Measurements from ENCODE around the gene ICA1.

The ICA1 gene

GRCh38 chr7:8221567-8221966, 40.4 kb downstream of the ICA1 start:
- TF ChIP-seq PRDM10 (tag by site-specific recombination; IDR thresholded peaks at IDR 0.05) (no peak), ZNF777 (tag by site-specific recombination; IDR thresholded peaks at IDR 0.05; ENCODE audit: borderline replicate concordance) (no peak), ZNF324 (tag by site-specific recombination; IDR thresholded peaks at IDR 0.05) (no peak), KLF16 (tag by site-specific recombination; IDR thresholded peaks at IDR 0.05) (no peak)
- no peaks in the 10 kb centered on the region for H3K36me3 ChIP-seq (ENCODE audit: control insufficient read depth in 2 of 2, insufficient read depth in 1 of 2, low read length in 2 of 2)
- no peak overlapping the region for H3K27ac ChIP-seq (ENCODE audit: extremely low read depth, low read depth, low read length)
- H3K9me3 ChIP-seq (ENCODE audit: control insufficient read depth, insufficient read depth, low read depth, low read length) = no peaks in the 10 kb centered on the region
- no peak overlapping the region for H3K4me3 ChIP-seq (ENCODE audit: low read depth, low read length)
- ChIA-PET POLR2A (no interaction called here), CTCF (interaction anchor here (0.5 to 2.2 kb wide), 3 partner anchors 74 to 611 kb away, joined by 3 to 9 read pairs (median 6); no protein-coding TSS in a partner anchor)
- H3K4me1 ChIP-seq (ENCODE audit: control insufficient read depth, insufficient read depth, low read length) = no peaks in the 10 kb centered on the region

GRCh38 chr7:8221101-8221495, 40.9 kb downstream of the ICA1 start:
- no peaks in the 10 kb centered on the region for H3K9me3 ChIP-seq (ENCODE audit: control insufficient read depth, insufficient read depth, low read depth, low read length)

More at GRCh38 chr7:8221101-8221495, 40.9 kb downstream of the ICA1 start:
- Histone ChIP-seq H3K4me1 (ENCODE audit: control insufficient read depth, insufficient read depth, low read length) (no peaks in the 10 kb centered on the region), H3K4me3 (ENCODE audit: low read depth, low read length) (no peak overlapping the region), H3K36me3 (ENCODE audit: control insufficient read depth in 2 of 2, insufficient read depth in 1 of 2, low read length in 2 of 2) (no peaks in the 10 kb centered on the region), H3K27ac (ENCODE audit: extremely low read depth, low read depth, low read length) (no peak overlapping the region)
- CTCF ChIA-PET = interaction anchor here (0.6 to 2.2 kb wide), 4 partner anchors 35 to 539 kb away, joined by 3 to 9 read pairs (median 4); no protein-coding TSS in a partner anchor
- POLR2A ChIA-PET = no interaction called here
- TF ChIP-seq ZNF114 (tag by site-specific recombination; IDR thresholded peaks at IDR 0.05) = no peak
- no peak for TF ChIP-seq PRDM10 (tag by site-specific recombination; IDR thresholded peaks at IDR 0.05)
- TF ChIP-seq, protein P1, sequence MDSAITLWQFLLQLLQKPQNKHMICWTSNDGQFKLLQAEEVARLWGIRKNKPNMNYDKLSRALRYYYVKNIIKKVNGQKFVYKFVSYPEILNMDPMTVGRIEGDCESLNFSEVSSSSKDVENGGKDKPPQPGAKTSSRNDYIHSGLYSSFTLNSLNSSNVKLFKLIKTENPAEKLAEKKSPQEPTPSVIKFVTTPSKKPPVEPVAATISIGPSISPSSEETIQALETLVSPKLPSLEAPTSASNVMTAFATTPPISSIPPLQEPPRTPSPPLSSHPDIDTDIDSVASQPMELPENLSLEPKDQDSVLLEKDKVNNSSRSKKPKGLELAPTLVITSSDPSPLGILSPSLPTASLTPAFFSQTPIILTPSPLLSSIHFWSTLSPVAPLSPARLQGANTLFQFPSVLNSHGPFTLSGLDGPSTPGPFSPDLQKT (IDR thresholded peaks at IDR 0.05; ENCODE audit: borderline replicate concordance, low read depth, low read length) = no peak
- TF ChIP-seq ZNF629 (tag by site-specific recombination; IDR thresholded peaks at IDR 0.05) = no peak
- no peak for TF ChIP-seq RBAK (tag by site-specific recombination; IDR thresholded peaks at IDR 0.05)
- TF ChIP-seq KLF1 (tag by site-specific recombination; IDR thresholded peaks at IDR 0.05) = no peak
- no peak for TF ChIP-seq ZNF555 (tag by site-specific recombination; conservative IDR thresholded peaks at IDR 0.05)
- TF ChIP-seq ZNF664 (tag by site-specific recombination; IDR thresholded peaks at IDR 0.05) = no peak
- TF ChIP-seq KLF16 (tag by site-specific recombination; IDR thresholded peaks at IDR 0.05) = no peak
- TF ChIP-seq ZNF621 (tag by site-specific recombination; IDR thresholded peaks at IDR 0.05) = no peak
- no peak for TF ChIP-seq ZNF184 (tag by site-specific recombination; IDR thresholded peaks at IDR 0.05)
- TF ChIP-seq, protein P2, sequence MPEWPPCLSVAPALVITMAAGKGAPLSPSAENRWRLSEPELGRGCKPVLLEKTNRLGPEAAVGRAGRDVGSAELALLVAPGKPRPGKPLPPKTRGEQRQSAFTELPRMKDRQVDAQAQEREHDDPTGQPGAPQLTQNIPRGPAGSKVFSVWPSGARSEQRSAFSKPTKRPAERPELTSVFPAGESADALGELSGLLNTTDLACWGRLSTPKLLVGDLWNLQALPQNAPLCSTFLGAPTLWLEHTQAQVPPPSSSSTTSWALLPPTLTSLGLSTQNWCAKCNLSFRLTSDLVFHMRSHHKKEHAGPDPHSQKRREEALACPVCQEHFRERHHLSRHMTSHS (tag by site-specific recombination; IDR thresholded peaks at IDR 0.05) = no peak
- TF ChIP-seq ZNF23 (tag by site-specific recombination; IDR thresholded peaks at IDR 0.05; ENCODE audit: borderline replicate concordance) = no peak

Data from HEK293 (cell line).